GM23338 (cell line): ENCODE results near the gene LIMA1.

ENCODE experiments used
- CREB1 ChIP-seq: fragments of 250-450 bp; sonication (Bioruptor Pico); IDR thresholded peaks from 2 replicates; pipeline ENCODE4 v1.5.0; 2020; ENCODE audit warnings: low read depth, mild to moderate bottlenecking, moderate library complexity
- CTCF ChIP-seq, 2 experiments: fragments of 200-600 bp in 1 of 2; sonication (generic) in 1 of 2; conservative IDR thresholded peaks; 2 replicates each; pipeline versions ENCODE4 v1.5.1 to v1.6.1; 2016 to 2017; ENCODE audit warnings: antibody characterized with exemption in 2 of 2, low read depth in 2 of 2, mild to moderate bottlenecking in 2 of 2, moderate library complexity in 1 of 2
- ETS1 ChIP-seq: IDR thresholded peaks from 2 replicates; pipeline ENCODE4 v1.6.1; 2016; ENCODE audit warnings: antibody characterized with exemption
- EZH2 ChIP-seq: fragments of 200-600 bp; sonication (generic); IDR thresholded peaks from one replicate; pipeline ENCODE4 v1.8.0; 2017; ENCODE audit warnings: antibody characterized with exemption, mild to moderate bottlenecking, low read depth; ENCODE audit not compliant: unreplicated experiment
- EZH2phosphoT487 ChIP-seq: fragments of 200-600 bp; sonication (generic); IDR thresholded peaks from one replicate; pipeline ENCODE4 v1.8.1; 2018; ENCODE audit warnings: antibody characterized with exemption; ENCODE audit not compliant: unreplicated experiment
- JUNB ChIP-seq: IDR thresholded peaks from one replicate; pipeline ENCODE4 v1.6.1; 2016; ENCODE audit warnings: antibody characterized with exemption; ENCODE audit not compliant: unreplicated experiment
- NANOG ChIP-seq: IDR thresholded peaks from 2 replicates; pipeline ENCODE4 v1.6.1; 2016; ENCODE audit warnings: antibody characterized with exemption, borderline replicate concordance
- POLR2AphosphoS5 ChIP-seq: IDR thresholded peaks from 2 replicates; pipeline ENCODE4 v1.6.1; 2016; ENCODE audit warnings: antibody characterized with exemption, low read depth
- REST ChIP-seq: IDR thresholded peaks from one replicate; pipeline ENCODE4 v1.6.1; 2018; ENCODE audit warnings: antibody characterized with exemption; ENCODE audit not compliant: unreplicated experiment
- STAT1 ChIP-seq: IDR thresholded peaks from one replicate; pipeline ENCODE4 v1.6.1; 2016; ENCODE audit warnings: antibody characterized with exemption; ENCODE audit not compliant: unreplicated experiment
- ZNF114 ChIP-seq: fragments of 250-450 bp; sonication (Bioruptor Pico); IDR thresholded peaks from 2 replicates; pipeline ENCODE4 v1.5.0; 2020; ENCODE audit warnings: mild to moderate bottlenecking, moderate library complexity
- ZNF331 ChIP-seq: fragments of 250-450 bp; sonication (Bioruptor Pico); IDR thresholded peaks from 2 replicates; pipeline ENCODE4 v1.5.0; 2020; ENCODE audit warnings: low read depth, mild to moderate bottlenecking, moderate library complexity

GRCh38 chr12:50242751-50243191 lies 40.5 kb downstream of the LIMA1 start:
- TF ChIP-seq CTCF (conservative IDR thresholded peaks at IDR 0.05; ENCODE audit: low read depth in 2 of 2) (no peak), EZH2 (no peak), EZH2phosphoT487 (no peak), REST (no peak), POLR2AphosphoS5 (no peak), NANOG (no peak), ETS1 (no peak), CREB1 (CRISPR knock-in tag) (no peak), JUNB (no peak), STAT1 (no peak), ZNF114 (CRISPR knock-in tag) (no peak), ZNF331 (CRISPR knock-in tag) (no peak)
